ENCODE measurements around the gene GPX7.

GRCh38 chr1:52588535-52588934, 13.6 kb upstream of the GPX7 start:
- TF ChIP-seq ZFP30 (CRISPR knock-in tag; IDR thresholded peaks at IDR 0.05) (no peak), OSR1 (CRISPR knock-in tag; IDR thresholded peaks at IDR 0.05) (no peak), TCF4 (CRISPR knock-in tag; IDR thresholded peaks at IDR 0.05; ENCODE audit: borderline replicate concordance) (no peak), ARNTL (CRISPR knock-in tag; IDR thresholded peaks at IDR 0.05; ENCODE audit: borderline replicate concordance, low read depth) (no peak), SNAI2 (CRISPR knock-in tag; IDR thresholded peaks at IDR 0.05) (no peak), CREB5 (CRISPR knock-in tag; IDR thresholded peaks at IDR 0.05; ENCODE audit: low read depth) (no peak)
- TF ChIP-seq, protein P1, sequence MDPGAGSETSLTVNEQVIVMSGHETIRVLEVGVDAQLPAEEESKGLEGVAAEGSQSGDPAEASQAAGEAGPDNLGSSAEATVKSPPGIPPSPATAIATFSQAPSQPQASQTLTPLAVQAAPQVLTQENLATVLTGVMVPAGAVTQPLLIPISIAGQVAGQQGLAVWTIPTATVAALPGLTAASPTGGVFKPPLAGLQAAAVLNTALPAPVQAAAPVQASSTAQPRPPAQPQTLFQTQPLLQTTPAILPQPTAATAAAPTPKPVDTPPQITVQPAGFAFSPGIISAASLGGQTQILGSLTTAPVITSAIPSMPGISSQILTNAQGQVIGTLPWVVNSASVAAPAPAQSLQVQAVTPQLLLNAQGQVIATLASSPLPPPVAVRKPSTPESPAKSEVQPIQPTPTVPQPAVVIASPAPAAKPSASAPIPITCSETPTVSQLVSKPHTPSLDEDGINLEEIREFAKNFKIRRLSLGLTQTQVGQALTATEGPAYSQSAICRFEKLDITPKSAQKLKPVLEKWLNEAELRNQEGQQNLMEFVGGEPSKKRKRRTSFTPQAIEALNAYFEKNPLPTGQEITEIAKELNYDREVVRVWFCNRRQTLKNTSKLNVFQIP (CRISPR knock-in tag; IDR thresholded peaks at IDR 0.05; ENCODE audit: borderline replicate concordance, low read depth), result no peak
